Neural cell (in vitro differentiated cells): ENCODE data around the gene TLE2.

Source experiments
- CTCF ChIP-seq: fragments of 450-650 bp; IDR thresholded peaks from 2 replicates; pipeline ENCODE4 v1.5.1; 2014; ENCODE audit warnings: antibody characterized with exemption, mild to moderate bottlenecking, moderate library complexity; ENCODE audit not compliant: poor library complexity, severe bottlenecking
- EP300 ChIP-seq: fragments of 450-650 bp; conservative IDR thresholded peaks from 2 replicates; pipeline ENCODE4 v1.6.1; 2014; ENCODE audit warnings: antibody characterized with exemption, mild to moderate bottlenecking, moderate library complexity; ENCODE audit not compliant: poor library complexity, severe bottlenecking
- EZH2 ChIP-seq: fragments of 200-600, 300-800 bp; shearing (Covaris generic), sonication (generic); IDR thresholded peaks from 2 replicates; pipeline ENCODE4 v1.6.1; 2014; ENCODE audit warnings: antibody characterized with exemption, low read length, borderline replicate concordance, mild to moderate bottlenecking; ENCODE audit not compliant: insufficient read depth, poor library complexity, severe bottlenecking
- MXI1 ChIP-seq: fragments of 450-650 bp; conservative IDR thresholded peaks from 2 replicates; pipeline ENCODE4 v1.6.1; 2014; ENCODE audit warnings: antibody characterized with exemption, mild to moderate bottlenecking; ENCODE audit not compliant: poor library complexity, severe bottlenecking
- POLR2AphosphoS5 ChIP-seq: IDR thresholded peaks from 2 replicates; pipeline ENCODE4 v1.6.1; 2012
- RAD21 ChIP-seq: fragments of 450-650 bp; conservative IDR thresholded peaks from 2 replicates; pipeline ENCODE4 v1.6.1; 2014; ENCODE audit warnings: antibody characterized with exemption, mild to moderate bottlenecking, moderate library complexity
- REST ChIP-seq: IDR thresholded peaks from 2 replicates; pipeline ENCODE4 v1.6.1; 2012; ENCODE audit warnings: borderline replicate concordance
- TAF1 ChIP-seq: IDR thresholded peaks from 2 replicates; pipeline ENCODE4 v1.6.1; 2012; ENCODE audit warnings: low read depth

- TF ChIP-seq CTCF (no peak), EP300 (no peak), REST (no peak), POLR2AphosphoS5 (no peak), RAD21 (no peak), TAF1 (no peak), MXI1 (no peak), EZH2 (no peak)
These were observed 52.5 kb downstream of the TLE2 start for GRCh38 chr19:2976609-2977000.
